Fibroblast of villous mesenchyme (primary cell): ENCODE measurements around the gene TMEM108. TPM values are rescaled to one million over a fixed set of nuclear protein-coding genes. Genes with fewer than 3 reads are reported as not detected.

ENCODE experiments used
- DNase-seq: peaks from one replicate; pipeline ENCODE4 v3.0.0-alpha.2; 2010; ENCODE audit warnings: low read depth
- H3K4me3 ChIP-seq: 2 replicates; pipeline ENCODE4 v1.5.1; 2011; ENCODE audit warnings: low read depth, mild to moderate bottlenecking, low read length
- total RNA-seq: library from RNA; depleted of rRNA; stranded (reverse); fragments of >200 nt; gene quantifications from 2 replicates; pipeline ENCODE4 v1.2.3, GENCODE V29; 2012
- TF ChIP-seq, protein P1 (sequence below): IDR thresholded peaks from 2 replicates; pipeline ENCODE4 v1.5.1; 2012; ENCODE audit warnings: low read depth, mild to moderate bottlenecking, low read length; ENCODE audit not compliant: insufficient read depth

The TMEM108 gene
- total RNA-seq, 1 donor = under 0.01 TPM

DNA sequence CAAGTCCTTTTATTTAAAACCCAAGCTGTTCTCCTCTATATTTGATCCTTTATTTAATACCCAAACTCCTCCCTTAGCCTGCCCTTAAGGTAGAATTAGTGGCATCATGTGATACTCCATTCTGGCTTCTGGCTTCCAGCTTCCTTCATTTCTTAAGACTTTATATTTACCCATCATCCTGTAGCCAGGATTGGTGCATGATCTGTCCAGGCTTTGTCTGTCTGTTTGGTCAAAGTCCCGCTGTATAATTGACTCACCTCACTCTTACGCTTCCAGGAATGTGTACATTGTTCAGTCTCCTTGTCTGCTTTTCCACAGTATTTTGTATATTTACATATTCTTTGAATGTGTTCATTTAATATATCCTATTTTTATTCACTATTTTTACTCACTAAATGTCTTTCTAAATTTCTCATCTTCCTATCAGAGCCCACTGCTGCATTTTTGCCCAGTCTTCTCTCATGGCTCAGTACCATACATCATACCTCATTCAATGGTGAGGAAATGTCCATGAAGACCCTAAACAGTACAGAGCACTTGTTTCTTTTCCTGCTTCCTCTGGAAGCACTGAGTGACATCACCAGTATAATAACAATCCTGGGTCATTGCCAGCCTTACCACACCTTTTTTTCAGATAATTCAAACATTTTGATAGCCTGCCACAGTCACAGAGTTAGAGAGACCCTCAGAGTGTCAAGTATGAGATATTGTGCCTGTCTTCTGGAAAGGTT, 31.5 kb downstream of the TMEM108 start:
- no peak for DNase-seq
- no peak overlapping the region for H3K4me3 ChIP-seq
- TF ChIP-seq, protein P1, sequence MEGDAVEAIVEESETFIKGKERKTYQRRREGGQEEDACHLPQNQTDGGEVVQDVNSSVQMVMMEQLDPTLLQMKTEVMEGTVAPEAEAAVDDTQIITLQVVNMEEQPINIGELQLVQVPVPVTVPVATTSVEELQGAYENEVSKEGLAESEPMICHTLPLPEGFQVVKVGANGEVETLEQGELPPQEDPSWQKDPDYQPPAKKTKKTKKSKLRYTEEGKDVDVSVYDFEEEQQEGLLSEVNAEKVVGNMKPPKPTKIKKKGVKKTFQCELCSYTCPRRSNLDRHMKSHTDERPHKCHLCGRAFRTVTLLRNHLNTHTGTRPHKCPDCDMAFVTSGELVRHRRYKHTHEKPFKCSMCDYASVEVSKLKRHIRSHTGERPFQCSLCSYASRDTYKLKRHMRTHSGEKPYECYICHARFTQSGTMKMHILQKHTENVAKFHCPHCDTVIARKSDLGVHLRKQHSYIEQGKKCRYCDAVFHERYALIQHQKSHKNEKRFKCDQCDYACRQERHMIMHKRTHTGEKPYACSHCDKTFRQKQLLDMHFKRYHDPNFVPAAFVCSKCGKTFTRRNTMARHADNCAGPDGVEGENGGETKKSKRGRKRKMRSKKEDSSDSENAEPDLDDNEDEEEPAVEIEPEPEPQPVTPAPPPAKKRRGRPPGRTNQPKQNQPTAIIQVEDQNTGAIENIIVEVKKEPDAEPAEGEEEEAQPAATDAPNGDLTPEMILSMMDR = no peak

DNA sequence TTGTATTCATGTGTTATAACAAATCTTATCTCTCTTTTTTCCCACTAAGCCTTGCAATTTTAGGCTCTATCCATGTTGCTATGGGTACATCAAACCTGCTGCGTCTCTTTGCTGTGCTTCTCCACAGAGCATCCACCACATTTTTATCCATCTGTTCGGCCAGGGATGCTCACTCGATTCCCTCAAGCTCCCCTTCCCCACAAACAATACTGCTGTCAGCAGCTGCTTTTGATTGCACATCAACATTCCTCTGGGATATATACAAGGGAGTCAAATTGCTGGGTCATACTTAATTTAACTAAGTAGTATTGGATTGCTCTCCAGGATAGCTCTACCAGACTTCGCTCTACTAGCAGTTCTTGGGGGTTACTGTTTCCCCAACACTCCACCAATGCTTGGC, 36.8 kb downstream of the TMEM108 start:
- TF ChIP-seq, protein P1 = no peak
- DNase-seq = no peak
- H3K4me3 ChIP-seq = no peak overlapping the region

DNA sequence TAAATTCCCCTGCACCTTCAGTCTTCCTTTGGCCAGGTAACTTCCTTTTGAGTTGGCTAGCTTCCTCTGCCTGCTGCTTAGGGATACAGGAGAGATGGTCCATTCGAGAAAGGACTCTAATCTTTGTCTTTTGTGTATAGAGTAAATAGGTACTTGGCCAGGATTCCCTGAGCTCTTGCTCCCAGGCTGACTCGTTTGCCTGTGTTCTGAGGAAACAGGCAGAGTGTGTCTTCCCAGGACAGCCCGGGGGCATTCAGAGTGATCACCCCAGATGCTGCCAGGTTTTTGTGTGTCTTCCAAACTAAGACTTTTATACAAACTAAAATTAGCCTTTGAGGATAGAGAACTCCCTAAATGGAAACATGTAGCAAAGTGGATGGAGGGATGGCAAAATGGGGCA, 39.5 kb downstream of the TMEM108 start:
- TF ChIP-seq, protein P1 = no peak
- H3K4me3 ChIP-seq = no peak overlapping the region
- DNase-seq = no peak

DNA sequence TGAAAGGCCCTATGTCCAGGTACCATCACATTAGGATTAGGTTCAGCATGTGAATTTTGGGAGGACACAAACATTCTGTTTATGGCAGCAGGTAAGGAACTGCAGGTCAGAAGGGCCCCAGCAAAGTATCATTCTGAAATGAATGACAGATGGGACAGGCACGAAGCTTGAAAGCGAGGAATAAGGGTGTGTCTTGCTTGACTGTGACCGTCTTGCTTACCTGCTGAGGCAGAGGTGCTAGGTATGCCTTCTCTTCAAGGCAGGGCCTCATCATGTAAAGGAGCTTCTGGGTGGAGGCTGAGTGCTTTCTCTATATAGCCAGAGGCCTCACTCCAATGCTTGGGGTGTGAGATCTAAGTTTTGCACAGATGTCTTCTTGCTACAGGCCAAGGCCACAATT, 41.4 kb downstream of the TMEM108 start:
- no peak overlapping the region for H3K4me3 ChIP-seq
- TF ChIP-seq, protein P1 = no peak
- no peak for DNase-seq

DNA sequence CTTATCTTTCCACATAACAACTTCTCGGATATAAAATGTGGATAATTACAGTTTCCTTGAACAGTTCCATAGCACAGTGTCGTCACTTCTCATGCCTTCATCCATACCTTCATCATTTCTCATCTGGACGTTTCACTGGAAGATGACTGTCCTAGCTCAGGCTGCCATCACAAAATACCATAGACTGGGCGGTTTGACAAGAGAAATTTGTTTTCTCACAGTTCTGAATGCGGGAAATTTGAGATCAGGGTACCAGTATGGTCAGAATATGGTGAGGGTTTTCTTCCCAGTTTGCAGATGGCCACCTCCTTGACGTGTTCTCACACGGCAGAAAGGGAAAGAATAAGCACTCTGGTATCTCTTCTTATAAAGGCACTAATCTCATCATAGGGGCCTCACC, 42.8 kb downstream of the TMEM108 start:
- no peak for DNase-seq
- no peak overlapping the region for H3K4me3 ChIP-seq
- TF ChIP-seq, protein P1 = no peak

DNA sequence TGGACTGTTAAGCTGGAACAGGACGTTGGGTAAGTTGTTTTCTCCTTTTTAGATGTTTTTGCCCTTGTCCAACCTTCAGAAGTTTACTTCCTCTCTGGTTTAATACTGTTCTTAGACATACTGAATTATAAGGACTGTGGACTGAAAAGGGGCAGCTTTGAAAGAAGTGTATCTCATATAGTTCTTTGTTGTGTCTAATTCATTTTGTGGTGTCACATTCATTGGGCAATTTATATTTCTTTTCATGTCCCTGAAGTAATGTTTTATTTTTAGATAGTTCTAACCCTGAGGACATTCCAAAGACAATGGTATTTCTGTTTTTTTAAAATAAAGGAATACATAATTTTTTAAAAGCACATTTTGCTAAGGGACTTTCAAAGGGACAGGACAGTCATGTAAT, 45.2 kb downstream of the TMEM108 start:
- no peak overlapping the region for H3K4me3 ChIP-seq
- TF ChIP-seq, protein P1 = no peak
- no peak for DNase-seq
